Smooth muscle cell (in vitro differentiated cells): ENCODE results near the gene ADAM19. TPM values are rescaled to one million over a fixed set of nuclear protein-coding genes. Genes with fewer than 3 reads are reported as not detected.
A peak's percentile ranks its signal among the peaks of the same experiment; 100 is the strongest.

Experiments used
- DNase-seq: peaks from one replicate; lab custom pipeline; 2025; ENCODE audit not compliant: unreplicated experiment; lab: John Stamatoyannopoulos, UW
- H2AFZ ChIP-seq: fragments of 200-600 bp; sonication (generic); 2 replicates; pipeline ENCODE4 v1.6.0; 2016; ENCODE audit warnings: antibody characterized with exemption, low read depth, mild to moderate bottlenecking
- H3F3A ChIP-seq: fragments of 200-600 bp; sonication (generic); 2 replicates; pipeline ENCODE4 v1.6.0; 2017; ENCODE audit warnings: antibody characterized with exemption, low read depth
- H3K27ac ChIP-seq: fragments of 200-600 bp; sonication (generic); 2 replicates; pipeline ENCODE4 v1.5.1; 2016; ENCODE audit warnings: low read depth, mild to moderate bottlenecking
- H3K27me3 ChIP-seq: fragments of 200-600 bp; sonication (generic); 2 replicates; pipeline ENCODE4 v1.6.1; 2016; ENCODE audit warnings: low read depth, mild to moderate bottlenecking
- H3K36me3 ChIP-seq: fragments of 200-600 bp; sonication (generic); 2 replicates; pipeline ENCODE4 v1.5.1; 2016; ENCODE audit warnings: low read depth
- H3K4me1 ChIP-seq: fragments of 200-600 bp; sonication (generic); 2 replicates; pipeline ENCODE4 v1.5.1; 2016; ENCODE audit warnings: low read depth
- H3K4me2 ChIP-seq: fragments of 200-600 bp; sonication (generic); 2 replicates; pipeline ENCODE4 v1.6.0; 2016; ENCODE audit warnings: mild to moderate bottlenecking
- H3K4me3 ChIP-seq: fragments of 200-600 bp; sonication (generic); 2 replicates; pipeline ENCODE4 v1.5.1; 2016; ENCODE audit warnings: mild to moderate bottlenecking
- H3K79me2 ChIP-seq: fragments of 200-600 bp; sonication (generic); 2 replicates; pipeline ENCODE4 v1.6.0; 2016; ENCODE audit warnings: low read depth, mild to moderate bottlenecking
- H3K9ac ChIP-seq: fragments of 200-600 bp; sonication (generic); 2 replicates; pipeline ENCODE4 v1.6.0; 2016; ENCODE audit warnings: low read depth
- H3K9me3 ChIP-seq: fragments of 200-600 bp; sonication (generic); replicated peaks from 2 replicates; pipeline ENCODE4 v1.5.1; 2016; ENCODE audit warnings: low read depth
- H4K20me1 ChIP-seq: fragments of 200-600 bp; sonication (generic); 2 replicates; pipeline ENCODE4 v1.6.0; 2016; ENCODE audit warnings: low read depth
- WGBS: methylation state at CpG from one replicate; pipeline ENCODE4 v1.1.7; 2016; ENCODE audit warnings: low lambda C conversion rate; 5-methylcytosine and 5-hydroxymethylcytosine counted together
- polyA plus RNA-seq: library from polyadenylated mRNA; unstranded; fragments of >200 nt; fragmentation: Nextera tagmentation; extraction: Ambion mirVana; gene quantifications from 2 replicates; pipeline ENCODE4 v1.2.1, GENCODE V29; 2016
- total RNA-seq: library from RNA; depleted of rRNA; stranded (reverse); fragments of >200 nt; gene quantifications from 2 replicates; pipeline ENCODE4 v1.2.3, GENCODE V29; 2014
- TF ChIP-seq, protein P1 (sequence below): fragments of 200-600 bp; sonication (generic); IDR thresholded peaks from 2 replicates; pipeline ENCODE4 v1.5.1; 2017; ENCODE audit warnings: borderline replicate concordance, mild to moderate bottlenecking, antibody characterized with exemption; ENCODE audit not compliant: insufficient read depth, poor library complexity, severe bottlenecking

The ADAM19 gene
- total and polyA plus RNA-seq, 2 experiments from 2014 or later = 62.2 to 112 TPM

DNA sequence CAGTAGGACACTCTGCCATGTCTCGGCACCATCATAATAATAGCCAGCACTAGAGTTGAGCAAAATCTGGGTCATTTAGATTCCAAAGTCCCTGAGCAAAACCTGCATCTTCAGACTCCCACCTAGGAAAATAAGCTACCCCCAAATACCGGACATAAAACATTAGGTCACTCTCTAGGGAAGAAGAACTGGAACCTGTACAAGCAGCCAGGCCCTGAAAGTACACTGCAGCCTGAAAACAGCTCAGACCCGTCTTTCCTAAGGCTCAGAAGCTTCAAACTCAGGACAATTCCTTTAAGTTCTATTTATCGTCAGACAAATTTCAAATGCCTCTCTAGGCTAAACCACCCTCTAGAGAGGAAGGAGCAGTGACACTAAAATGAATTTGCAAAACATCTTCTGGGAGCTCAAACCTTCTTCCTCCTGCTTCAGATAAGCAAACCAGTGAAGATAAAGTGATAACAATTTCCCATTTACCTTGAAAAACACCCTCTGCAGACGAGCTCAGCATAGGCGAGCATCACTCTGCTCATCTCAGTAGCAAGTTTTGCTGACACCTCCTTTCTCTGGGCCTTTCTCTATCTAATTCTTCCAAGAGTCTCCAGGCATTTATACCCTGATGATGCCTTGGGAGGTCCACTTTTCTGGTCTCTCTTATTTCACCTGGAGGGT, 34.0 kb downstream of the ADAM19 start:
- H3K4me3 ChIP-seq = no peak overlapping the region
- peaks cover 99% of the 10 kb centered on the region for H3K79me2 ChIP-seq
- H4K20me1 ChIP-seq = peaks cover 99% of the 10 kb centered on the region

DNA sequence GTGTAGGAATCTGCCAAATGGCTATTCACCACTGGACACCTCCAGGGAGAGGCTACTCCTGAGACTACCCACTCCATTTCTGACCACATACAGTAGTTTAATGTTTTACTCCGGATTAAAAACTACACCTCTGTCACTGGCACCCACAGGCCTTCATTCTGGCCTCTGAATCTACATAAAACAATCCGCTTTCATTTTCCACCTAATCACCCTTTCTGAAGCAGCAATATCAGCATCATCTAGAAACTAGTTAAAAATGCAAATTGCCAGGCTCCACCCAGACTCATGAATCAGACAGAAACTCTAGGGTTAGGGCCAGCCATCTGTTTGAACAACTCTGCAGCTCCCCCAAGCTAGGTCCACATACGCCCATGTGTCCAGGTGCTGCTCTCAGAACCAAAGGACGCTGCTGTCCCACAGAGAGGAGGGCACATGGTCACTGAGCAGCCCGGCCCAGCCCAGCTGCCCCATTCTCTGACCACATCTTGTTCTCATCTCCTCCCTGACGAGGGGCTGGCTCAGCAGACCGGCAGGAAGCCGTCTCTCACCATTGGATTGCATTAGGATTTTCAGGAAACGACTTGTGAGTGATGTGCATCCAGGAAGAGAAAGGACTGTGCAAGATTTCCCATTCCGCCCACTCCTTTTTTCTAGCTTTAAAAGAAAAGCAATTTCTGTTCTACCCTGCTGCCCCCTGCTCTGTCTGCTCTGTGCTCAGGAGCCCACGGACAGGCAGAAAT, 34.7 kb downstream of the ADAM19 start:
- Histone ChIP-seq H3K27me3 (no peaks in the 10 kb centered on the region), H3K36me3 (no peaks in the 10 kb centered on the region), H3K4me1 (peaks cover 19% of the 10 kb centered on the region), H3F3A (peaks cover 12% of the 10 kb centered on the region), H4K20me1 (peaks cover 97% of the 10 kb centered on the region), H2AFZ (no peak overlapping the region), H3K4me2 (peak overlapping the region; percentile 54), H3K79me2 (peaks cover 95% of the 10 kb centered on the region), H3K9me3 (no peaks in the 10 kb centered on the region), H3K4me3 (no peak overlapping the region), H3K27ac (peak overlapping the region; percentile 35), H3K9ac (no peak overlapping the region)
- 45% methylated on average over 11 of the region's 11 CpGs for WGBS
- no peak for DNase-seq
- TF ChIP-seq, protein P1, sequence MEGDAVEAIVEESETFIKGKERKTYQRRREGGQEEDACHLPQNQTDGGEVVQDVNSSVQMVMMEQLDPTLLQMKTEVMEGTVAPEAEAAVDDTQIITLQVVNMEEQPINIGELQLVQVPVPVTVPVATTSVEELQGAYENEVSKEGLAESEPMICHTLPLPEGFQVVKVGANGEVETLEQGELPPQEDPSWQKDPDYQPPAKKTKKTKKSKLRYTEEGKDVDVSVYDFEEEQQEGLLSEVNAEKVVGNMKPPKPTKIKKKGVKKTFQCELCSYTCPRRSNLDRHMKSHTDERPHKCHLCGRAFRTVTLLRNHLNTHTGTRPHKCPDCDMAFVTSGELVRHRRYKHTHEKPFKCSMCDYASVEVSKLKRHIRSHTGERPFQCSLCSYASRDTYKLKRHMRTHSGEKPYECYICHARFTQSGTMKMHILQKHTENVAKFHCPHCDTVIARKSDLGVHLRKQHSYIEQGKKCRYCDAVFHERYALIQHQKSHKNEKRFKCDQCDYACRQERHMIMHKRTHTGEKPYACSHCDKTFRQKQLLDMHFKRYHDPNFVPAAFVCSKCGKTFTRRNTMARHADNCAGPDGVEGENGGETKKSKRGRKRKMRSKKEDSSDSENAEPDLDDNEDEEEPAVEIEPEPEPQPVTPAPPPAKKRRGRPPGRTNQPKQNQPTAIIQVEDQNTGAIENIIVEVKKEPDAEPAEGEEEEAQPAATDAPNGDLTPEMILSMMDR = no peak

More for the DNA sequence above, 34.0 kb downstream of the ADAM19 start:
- H3K4me1 ChIP-seq = peaks cover 19% of the 10 kb centered on the region
- DNase-seq = no peak
- no peak overlapping the region for H3K9ac ChIP-seq
- TF ChIP-seq, protein P1 = no peak
- H3K27me3 ChIP-seq = no peaks in the 10 kb centered on the region
- H3K9me3 ChIP-seq = no peaks in the 10 kb centered on the region
- H3K36me3 ChIP-seq = no peaks in the 10 kb centered on the region
- no peak overlapping the region for H2AFZ ChIP-seq
- peak overlapping the region; percentile 35 for H3K27ac ChIP-seq
- 72% methylated on average over 6 of the region's 6 CpGs for WGBS
- H3K4me2 ChIP-seq = peak overlapping the region; percentile 54
- H3F3A ChIP-seq = peaks cover 12% of the 10 kb centered on the region

DNA sequence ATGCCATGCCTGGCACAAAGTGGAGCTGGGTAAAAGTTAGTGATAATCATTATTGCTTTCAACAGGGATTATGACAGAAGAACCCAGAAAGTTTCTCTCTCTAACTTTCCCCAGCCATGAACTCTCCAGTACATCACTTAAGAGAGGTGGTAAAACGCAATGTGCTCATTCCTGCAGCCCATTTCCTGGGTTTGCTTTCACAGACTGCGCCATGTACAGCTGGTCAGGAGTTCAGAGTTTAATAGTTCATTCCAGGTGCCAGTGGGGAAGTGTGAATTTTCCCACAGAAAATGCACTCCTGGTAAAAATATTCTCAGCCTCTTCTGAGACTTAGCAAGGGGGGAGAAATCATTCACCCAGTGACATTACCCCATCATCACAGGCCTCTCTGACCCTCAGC, 35.5 kb downstream of the ADAM19 start:
- 93% methylated on average over 2 of the region's 2 CpGs for WGBS
- Histone ChIP-seq H3K79me2 (peaks cover 90% of the 10 kb centered on the region), H3K4me2 (no peak overlapping the region), H3F3A (peaks cover 12% of the 10 kb centered on the region), H3K27ac (peak overlapping the region; percentile 35), H3K4me1 (peaks cover 19% of the 10 kb centered on the region), H3K27me3 (no peaks in the 10 kb centered on the region), H3K9me3 (no peaks in the 10 kb centered on the region), H3K4me3 (no peak overlapping the region), H3K36me3 (no peaks in the 10 kb centered on the region), H3K9ac (no peak overlapping the region), H4K20me1 (peaks cover 97% of the 10 kb centered on the region), H2AFZ (no peak overlapping the region)
- DNase-seq = no peak
- TF ChIP-seq, protein P1 = no peak
